HG03565 (cell line): Measurements from ENCODE around the gene NEB.
"Not testable (repeated sequence)": the region's sequence is repeated elsewhere in the genome, so short reads cannot be mapped to it uniquely, and the experiment has no call there.

ENCODE experiments used
- ATAC-seq: cut with Tn5 transposase; IDR thresholded peaks from one replicate; pipeline ENCODE4 v1.9.1; 2021; ENCODE audit warnings: mild to moderate bottlenecking, moderate library complexity; ENCODE audit not compliant: unreplicated experiment

The NEB gene

DNA sequence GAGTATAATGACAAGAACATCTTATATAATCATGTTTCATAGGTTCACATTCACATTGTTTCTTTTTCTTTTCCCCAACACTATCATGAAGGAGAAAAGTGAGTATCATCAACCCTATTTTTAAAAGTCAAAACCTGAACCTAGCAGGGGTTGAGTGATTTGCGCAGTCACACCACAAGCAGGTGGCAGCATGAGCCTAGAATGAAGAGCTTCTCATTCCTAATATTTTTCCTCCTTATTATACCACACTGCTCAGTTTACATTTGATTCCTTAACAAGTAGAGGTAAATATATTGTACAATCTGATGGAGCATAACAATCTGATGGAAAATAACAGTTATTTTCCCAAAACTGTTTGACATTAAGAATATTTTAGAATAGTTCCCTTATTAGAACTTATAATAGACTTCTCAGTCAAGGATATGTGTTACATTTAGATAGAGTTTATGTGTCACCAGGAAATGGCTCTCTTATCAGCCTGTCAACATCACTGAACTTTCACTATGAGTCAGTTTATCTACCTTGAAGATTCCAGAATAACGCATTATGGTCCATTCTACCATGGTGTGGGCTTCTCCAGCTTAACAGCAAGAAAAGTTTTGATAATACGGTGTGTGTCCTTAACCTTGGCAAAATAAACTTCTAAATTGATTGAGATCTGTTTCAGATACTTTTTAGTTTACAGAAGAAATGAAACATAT, 119.5 kb downstream of the NEB start:
- peak; percentile 61 for ATAC-seq

DNA sequence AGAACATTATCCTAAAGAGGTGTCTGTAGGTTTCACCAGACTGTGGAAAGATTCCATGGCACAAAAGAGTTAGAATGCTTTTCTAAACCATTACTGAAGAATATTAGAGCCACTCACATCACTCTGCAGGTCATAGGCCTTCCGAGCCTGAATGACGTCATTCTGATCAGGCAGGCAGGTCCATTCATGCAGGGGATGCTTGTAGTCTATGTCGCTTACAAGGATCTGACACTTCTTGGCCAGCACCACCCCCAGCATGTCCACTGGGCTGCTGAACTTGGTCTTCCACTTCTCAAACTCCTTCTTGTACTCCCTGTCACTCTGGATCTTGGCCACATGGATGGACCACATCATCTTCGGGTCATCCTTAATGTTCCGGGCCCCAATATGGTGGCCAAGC, 120.1 kb downstream of the NEB start:
- ATAC-seq = no peak

DNA sequence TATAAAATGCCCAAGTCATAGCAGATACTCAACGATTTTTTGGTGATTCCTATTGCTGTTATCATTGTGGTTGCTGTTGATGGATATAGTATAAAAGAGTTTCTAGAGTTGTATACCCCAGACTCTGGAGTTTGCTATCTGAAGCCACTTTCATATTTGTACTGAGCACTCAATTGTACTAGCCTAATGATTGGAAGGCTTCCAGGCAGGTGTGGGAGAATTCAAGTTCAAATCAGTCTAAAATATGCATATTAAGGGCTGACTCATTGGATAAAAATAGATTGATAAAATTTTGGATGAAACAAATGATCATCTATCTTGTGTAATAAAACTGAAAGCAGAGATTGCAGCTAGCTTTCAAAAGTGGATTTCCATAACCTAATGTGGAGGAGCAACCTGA, 122.9 kb downstream of the NEB start:
- no peak for ATAC-seq

DNA sequence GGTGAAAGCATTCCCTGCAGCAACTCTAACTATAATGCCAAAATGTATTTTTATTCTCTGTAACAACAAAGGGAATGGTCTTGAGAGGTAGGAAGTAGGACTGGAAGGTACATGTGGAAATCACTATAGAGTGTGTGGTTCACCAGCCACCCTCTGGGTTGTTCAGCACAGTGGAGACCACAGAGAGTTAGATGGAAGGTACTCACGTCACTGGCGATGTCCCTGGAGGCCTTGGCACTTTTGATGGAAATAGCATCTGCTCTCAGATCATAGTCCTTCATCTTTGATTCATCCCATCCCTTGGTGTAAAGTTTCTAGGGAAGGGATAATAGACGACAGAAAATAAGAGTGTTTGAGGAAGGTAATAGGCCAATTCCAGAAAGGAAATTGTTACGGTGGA, 124.0 kb downstream of the NEB start:
- no peak for ATAC-seq

DNA sequence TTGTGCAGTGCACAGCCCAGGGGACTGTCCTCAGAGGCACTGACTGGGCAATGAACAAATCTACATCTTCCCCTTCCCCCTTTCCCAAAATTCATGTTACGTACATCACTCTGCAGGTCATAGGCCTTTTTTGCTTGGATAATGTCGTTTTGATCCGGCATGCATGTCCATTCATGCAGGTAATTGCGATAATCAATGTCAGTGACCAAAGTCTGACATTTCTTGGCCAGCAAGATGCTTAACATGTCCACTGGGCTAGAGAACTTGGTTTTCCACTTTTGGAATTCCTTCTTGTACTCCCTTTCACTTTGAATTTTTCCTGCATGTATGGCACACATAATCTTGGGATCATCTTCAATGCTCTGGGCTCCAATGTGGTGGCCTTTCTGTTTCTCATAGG, 124.6 kb downstream of the NEB start:
- no peak for ATAC-seq

DNA sequence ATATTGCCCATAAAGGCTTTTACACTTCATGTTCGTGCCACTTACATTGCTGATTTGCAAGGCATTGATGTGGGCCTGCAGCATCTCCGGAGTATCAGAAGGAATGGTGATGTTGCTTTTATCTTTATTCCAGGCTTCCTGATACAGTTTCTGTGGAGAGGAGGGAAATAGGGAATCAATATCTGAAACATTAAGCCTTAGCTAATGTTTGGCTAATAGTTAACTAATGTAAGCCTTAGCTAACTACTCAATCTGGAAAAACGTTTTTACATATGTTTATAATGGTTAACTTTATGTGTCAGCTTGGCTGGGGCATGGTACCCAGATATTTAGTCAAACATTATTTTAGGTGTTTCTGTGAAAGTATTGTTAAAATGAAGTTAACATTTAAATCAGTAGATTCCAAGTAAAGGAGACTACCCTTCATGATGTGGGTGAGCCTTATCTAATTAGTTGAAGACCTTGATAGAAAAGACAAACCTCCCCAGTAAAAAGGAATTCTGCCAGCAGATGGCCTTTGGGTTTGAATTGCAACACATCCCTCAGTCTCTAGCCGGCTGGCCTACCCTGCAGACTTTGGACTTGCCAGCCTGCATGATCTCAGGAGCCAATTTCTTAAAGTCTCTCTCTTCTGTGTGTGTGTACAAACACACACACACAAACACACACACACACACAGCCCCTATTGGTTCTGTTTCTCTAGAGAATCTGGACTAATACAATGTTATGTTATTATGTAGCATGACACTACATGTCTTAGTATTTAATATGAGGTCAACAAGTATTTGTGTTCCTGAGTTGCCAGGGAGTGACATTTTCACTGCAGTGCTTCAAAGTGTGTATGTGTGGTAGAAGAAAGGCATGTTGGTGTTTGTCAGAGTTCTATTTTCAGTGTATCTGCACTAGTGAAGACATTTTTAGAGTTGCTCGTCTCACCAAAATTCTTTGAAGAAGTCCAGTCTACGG, 126.5 kb downstream of the NEB start:
- ATAC-seq = not testable (repeated sequence)

DNA sequence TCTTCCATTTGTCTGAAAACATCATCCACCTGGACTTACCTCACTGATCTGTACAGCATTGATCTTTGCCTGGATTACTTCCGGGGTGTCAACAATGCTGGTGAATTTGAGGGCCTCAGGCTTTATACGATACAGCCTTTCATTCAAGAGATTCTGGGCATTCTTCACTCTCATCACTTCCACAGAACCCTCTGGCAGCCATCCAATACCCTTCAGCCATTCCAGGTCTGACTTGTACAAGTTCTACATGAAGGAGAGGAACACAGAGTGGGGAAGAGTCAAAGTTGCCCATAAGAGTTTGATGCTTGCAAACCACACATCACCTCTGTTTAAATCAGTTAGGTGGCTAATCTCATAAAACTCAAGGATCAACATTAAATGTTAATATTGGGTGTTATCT, 130.7 kb downstream of the NEB start:
- ATAC-seq = not testable (repeated sequence)

DNA sequence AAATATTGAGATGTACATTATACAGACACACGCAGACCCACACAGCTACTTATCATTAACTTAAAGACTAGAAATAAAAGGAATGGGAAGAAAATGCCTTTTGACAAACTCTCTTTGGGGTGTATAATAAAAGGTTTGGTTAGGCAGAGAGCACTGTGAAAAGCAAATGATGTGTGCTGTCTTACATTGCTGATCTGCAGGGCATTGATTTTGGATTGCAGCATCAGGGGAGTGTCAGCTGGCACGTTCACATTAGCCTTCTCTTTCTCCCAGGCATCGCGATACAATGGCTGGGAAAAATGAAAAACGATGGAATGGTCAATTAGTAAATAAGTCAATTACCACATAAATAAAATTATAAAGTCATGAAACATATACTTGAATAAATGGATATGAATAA, 131.9 kb downstream of the NEB start:
- ATAC-seq = not testable (repeated sequence)

DNA sequence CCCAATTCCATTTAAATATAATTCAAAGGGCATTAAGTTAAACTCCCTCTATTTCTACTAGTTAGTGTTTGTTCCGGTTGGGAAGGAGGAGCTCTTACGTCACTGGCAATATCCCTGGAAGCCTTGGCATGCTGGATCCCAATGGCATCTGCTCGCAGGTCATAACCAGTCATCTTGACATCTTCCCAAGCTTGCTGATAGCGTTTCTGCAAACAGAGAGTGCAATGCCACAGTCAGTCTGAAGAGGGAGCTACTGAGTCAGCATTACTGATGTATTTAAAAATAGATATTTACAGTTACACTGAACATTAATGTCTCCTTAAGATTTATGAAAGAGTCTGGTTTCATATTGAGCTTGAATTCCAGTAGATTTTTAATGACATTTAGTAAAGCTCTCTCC, 132.5 kb downstream of the NEB start:
- not testable (repeated sequence) for ATAC-seq

DNA sequence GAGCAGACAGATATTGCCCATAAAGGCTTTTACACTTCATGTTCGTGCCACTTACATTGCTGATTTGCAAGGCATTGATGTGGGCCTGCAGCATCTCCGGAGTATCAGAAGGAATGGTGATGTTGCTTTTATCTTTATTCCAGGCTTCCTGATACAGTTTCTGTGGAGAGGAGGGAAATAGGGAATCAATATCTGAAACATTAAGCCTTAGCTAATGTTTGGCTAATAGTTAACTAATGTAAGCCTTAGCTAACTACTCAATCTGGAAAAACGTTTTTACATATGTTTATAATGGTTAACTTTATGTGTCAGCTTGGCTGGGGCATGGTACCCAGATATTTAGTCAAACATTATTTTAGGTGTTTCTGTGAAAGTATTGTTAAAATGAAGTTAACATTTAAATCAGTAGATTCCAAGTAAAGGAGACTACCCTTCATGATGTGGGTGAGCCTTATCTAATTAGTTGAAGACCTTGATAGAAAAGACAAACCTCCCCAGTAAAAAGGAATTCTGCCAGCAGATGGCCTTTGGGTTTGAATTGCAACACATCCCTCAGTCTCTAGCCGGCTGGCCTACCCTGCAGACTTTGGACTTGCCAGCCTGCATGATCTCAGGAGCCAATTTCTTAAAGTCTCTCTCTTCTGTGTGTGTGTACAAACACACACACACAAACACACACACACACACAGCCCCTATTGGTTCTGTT, 137.2 kb downstream of the NEB start:
- ATAC-seq = not testable (repeated sequence)

DNA sequence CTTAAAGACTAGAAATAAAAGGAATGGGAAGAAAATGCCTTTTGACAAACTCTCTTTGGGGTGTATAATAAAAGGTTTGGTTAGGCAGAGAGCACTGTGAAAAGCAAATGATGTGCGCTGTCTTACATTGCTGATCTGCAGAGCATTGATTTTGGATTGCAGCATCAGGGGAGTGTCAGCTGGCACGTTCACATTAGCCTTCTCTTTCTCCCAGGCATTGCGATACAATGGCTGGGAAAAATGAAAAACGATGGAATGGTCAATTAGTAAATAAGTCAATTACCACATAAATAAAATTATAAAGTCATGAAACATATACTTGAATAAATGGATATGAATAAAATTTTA, 142.4 kb downstream of the NEB start:
- ATAC-seq = not testable (repeated sequence)

DNA sequence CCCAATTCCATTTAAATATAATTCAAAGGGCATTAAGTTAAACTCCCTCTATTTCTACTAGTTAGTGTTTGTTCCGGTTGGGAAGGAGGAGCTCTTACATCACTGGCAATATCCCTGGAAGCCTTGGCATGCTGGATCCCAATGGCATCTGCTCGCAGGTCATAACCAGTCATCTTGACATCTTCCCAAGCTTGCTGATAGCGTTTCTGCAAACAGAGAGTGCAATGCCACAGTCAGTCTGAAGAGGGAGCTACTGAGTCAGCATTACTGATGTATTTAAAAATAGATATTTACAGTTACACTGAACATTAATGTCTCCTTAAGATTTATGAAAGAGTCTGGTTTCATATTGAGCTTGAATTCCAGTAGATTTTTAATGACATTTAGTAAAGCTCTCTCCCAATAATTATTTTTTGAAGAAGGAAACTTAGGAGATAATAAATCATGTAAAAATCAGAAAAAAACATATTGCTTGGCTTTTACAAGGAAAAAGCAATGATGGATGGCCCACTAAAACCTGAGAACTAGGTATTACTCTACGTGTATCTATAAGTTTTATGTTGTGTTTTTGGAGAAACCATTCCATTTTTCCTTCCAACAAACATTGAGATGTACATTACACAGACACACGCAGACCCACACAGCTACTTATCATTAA, 142.9 kb downstream of the NEB start:
- peak; percentile 63 for ATAC-seq

DNA sequence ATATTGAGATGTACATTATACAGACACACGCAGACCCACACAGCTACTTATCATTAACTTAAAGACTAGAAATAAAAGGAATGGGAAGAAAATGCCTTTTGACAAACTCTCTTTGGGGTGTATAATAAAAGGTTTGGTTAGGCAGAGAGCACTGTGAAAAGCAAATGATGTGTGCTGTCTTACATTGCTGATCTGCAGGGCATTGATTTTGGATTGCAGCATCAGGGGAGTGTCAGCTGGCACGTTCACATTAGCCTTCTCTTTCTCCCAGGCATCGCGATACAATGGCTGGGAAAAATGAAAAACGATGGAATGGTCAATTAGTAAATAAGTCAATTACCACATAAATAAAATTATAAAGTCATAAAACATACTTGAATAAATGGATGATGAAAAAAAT, 153.0 kb downstream of the NEB start:
- not testable (repeated sequence) for ATAC-seq

DNA sequence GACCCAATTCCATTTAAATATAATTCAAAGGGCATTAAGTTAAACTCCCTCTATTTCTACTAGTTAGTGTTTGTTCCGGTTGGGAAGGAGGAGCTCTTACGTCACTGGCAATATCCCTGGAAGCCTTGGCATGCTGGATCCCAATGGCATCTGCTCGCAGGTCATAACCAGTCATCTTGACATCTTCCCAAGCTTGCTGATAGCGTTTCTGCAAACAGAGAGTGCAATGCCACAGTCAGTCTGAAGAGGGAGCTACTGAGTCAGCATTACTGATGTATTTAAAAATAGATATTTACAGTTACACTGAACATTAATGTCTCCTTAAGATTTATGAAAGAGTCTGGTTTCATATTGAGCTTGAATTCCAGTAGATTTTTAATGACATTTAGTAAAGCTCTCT, 153.6 kb downstream of the NEB start:
- ATAC-seq = peak; percentile 43

DNA sequence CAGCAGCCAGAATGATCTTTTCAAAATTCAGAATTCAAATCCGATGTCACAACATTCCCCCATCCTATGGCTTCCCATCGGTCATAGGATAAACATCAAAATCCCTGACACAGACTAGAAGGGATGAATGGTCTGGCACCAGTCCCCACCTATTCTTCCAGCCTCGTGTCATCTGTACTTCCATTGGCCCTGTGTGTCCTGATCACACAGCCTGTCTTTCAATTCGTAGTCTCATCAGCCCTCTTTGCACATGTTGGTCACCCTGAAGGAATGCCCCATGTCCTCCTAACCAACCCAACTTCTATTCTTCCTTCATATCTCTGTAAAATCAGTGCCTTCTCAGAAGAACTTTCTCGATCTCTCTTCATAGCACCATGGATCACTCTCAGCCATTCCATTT, 157.2 kb downstream of the NEB start:
- ATAC-seq = no peak

DNA sequence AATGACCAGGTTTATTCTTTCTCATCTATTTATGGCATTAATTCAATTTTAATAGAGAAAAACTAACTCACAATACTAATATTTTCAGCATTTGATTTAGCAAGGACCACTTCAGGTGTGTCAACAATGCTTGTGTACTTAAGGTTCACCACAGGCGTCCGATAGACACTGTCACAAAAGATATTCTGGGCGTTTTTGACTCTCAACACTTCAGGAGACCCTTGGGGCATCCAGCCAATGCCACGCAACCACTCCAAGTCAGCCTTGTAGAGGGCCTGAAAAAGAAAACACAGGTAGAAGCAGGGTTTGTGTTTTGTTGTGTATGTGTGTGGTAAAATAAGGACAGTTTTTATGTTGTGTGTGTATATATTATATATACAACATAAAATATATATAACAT, 158.2 kb downstream of the NEB start:
- no peak for ATAC-seq

DNA sequence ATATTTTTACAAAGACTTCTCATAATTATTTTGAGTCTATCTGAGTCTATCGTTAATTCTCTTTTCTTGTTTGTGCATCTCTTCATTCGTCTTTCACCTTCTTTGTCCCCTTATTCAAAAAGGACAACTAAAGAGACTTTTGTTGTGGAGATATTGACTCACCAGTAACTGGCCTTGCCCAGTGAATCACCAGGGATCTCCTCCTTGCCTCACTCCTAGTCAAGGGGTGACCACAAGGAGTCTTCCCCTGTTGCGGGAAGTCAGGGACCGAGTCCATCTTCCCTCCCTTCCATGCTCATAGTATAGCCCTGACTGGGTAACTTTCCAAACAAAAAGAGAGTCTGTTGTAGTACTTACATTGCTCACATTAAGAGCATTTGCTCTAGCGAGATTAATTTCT, 158.9 kb downstream of the NEB start:
- ATAC-seq = no peak

DNA sequence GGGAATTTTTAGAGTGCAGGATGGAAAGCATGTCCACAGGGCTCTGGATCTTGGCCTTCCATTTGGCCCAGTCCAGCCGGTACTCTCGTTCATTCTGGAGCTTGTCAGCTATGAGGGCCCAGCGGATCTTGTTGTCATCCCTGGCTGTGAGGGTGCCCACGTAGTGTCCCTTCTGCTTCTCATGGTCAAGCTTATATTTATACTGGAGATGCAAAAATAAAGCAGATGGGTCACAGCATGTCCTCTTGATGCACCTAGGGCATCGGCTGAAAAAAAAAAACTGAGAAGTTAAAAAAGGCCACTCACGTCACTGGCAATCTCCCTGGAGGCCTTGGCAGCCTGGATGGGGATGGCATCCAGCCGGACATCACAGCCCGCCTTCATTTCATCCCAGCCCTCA, 164.1 kb downstream of the NEB start:
- ATAC-seq = no peak

DNA sequence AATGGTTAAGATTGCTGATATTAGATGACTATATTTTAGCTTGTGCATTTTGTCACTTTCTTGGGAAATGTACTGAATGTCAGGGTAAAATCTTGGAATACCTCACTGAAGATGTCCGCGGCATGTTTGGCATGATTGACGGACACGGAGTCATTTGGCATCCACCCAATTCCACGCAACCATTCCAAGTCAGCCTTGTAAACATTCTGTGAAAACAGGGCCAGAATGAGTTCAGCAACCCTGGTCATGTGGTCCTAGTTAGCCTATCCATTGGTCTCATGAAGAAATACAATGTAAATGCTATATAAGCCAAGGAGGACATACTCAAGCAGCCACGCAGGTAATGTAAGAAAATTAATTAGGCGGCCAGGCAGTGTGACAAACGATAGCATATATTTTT, 165.1 kb downstream of the NEB start:
- ATAC-seq = no peak

DNA sequence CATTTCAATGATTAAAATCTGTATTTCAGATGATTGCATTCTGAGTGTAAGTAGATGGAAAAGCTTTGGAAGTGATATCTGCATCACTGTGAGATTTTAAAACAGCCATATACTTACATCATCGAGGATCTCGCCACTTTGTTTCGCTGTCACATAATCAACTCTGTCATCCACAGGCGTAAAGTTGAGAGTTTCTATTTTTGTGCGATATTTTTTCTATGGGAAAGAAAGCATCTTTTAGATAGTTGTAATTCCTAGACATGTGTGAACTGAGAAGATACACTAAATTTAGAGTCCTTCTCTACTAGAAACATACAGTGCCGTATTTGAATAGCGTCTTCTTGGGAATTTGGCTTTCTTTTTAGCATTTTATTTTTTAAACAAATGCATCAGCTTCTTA, 165.8 kb downstream of the NEB start:
- no peak for ATAC-seq

DNA sequence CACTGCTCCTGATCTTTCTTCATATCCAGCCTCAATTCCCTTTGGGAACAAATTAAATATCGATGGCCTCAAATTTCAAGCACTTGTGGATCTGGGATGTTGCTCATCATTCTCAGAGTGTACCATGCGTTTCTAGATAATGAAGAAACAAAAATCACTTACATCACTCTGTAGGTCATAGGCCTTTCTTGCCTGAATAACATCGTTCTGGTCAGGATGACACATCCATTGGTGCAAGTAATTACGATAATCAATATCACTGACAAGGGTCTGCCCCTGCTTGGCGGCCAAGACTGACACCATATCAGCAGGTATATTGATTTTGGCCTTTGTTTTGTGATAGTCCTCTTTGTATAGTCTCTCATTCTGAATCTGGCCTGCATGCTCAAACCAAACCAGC, 167.3 kb downstream of the NEB start:
- no peak for ATAC-seq
